SKM-1 treated with dmso at 0.1 percent for 144 hours (cell line): Measurements from ENCODE around the gene LBP.
A peak's percentile ranks its signal among the peaks of the same experiment; 100 is the strongest.
"Not testable (repeated sequence)": the region's sequence is repeated elsewhere in the genome, so short reads cannot be mapped to it uniquely, and the experiment has no call there.

Experiments
- DNase-seq: peaks from one replicate; lab custom pipeline; 2025; ENCODE audit not compliant: unreplicated experiment; lab: John Stamatoyannopoulos, UW

Gene LBP, protein sequence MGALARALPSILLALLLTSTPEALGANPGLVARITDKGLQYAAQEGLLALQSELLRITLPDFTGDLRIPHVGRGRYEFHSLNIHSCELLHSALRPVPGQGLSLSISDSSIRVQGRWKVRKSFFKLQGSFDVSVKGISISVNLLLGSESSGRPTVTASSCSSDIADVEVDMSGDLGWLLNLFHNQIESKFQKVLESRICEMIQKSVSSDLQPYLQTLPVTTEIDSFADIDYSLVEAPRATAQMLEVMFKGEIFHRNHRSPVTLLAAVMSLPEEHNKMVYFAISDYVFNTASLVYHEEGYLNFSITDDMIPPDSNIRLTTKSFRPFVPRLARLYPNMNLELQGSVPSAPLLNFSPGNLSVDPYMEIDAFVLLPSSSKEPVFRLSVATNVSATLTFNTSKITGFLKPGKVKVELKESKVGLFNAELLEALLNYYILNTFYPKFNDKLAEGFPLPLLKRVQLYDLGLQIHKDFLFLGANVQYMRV

DNA sequence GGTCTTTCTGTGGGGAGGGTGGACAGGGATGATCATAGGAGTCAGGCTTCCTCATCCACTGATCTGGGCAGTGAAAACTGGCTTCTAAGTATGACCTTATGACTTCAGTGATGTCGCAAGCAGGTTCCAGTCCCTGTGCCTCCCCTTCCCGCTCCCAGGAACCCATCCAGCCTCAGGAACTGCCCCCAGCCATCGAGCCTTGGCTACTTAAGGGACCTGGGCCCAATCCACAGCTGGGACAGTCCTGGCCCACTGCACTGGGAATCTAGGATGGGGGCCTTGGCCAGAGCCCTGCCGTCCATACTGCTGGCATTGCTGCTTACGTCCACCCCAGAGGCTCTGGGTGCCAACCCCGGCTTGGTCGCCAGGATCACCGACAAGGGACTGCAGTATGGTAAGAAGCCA is at the start of gene LBP:
Gene LBP (plus strand): TSS at position 236 of the 405 bp plus-strand sequence. CDS start 35 bp downstream, at position 271.
- no peak for DNase-seq

DNA sequence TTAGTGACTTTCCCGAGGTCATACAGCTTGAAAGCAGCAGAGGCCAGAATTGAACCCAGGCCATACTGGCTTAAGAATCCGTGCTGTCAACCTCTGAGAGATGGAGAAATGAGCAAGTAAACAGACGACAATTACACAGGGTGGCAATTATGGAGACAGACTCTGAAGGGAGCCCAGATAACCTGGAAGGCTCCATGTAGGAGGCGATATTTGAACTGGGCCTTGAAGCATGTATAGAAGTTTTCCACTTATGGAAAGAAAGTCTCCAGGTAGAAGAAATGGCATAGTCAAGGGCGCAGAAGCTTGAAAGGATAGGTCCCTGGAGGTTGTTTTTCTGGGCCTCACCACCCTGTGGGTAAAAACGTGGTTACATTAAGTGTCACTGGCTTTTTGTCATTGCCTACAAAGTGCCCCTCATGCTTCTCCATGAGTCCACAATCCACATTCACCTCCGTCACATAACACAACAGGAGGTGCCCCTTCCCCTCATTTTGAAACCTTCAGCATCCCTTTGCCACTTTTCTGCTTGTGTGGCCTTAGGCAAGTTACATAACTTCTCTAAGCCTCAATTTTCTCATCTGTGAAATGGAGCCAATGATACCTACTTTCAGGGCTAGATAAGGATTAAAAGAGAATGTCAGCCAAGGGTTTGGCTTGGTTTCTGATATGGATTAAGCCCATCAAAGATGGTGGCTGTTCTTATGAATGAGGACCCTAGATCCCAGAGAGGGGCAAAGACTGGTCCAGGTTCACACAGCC is 48.2 kb upstream of the LBP start:
- no peak for DNase-seq

- DNase-seq: peak; percentile 96
These were observed 47.5 kb upstream of the LBP start for GRCh38 chr20:38298768-38299288.

GRCh38 chr20:38299963-38300362 is 46.3 kb upstream of the LBP start:
- DNase-seq: no peak

DNA sequence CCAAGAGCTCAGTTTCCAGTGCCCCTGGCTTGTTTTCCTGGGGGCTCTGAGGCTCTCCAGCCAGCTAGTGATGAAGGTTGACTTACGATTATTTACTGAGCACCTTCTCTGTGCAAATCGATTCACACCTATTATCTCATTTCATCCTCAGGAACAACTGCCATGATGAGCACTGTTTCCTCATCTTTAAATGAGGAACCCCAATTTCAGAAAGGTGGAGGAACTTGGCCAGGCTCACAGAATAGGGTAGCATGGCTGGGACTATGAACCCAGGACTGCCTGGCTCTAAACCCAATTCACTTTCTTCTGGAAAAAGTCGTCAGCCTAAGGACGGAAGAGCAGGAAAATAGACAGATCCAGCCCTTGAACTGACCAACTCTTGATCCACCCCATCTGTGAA is 45.8 kb upstream of the LBP start:
- DNase-seq: peak; percentile 31

GRCh38 chr20:38301309-38301708 is 45.0 kb upstream of the LBP start:
- DNase-seq: no peak

DNA sequence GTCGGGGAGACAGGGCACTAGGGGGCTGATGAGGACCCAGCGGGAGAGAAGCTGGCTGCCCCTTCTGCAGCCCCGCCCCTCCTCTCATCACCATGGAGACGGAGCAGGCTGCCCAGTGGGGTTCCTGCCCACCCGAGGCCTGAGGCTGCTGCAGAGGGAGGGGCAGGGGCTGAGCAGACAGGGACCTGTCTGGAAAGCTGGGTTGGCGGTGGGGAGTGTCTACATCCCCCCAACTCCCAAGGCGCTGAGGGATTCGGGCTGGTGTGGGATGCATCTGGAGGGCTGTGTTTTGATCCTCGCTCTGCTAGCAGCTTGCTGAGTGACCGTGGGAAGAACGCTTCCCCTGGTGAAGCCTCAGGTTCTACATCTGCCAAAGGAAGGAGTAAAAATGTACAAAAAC is 43.5 kb upstream of the LBP start:
- no peak for DNase-seq

GRCh38 chr20:38303908-38304379 is 42.3 kb upstream of the LBP start, which contains the start of gene BPI:
Gene BPI (plus strand): TSS chr20:38304156. CDS start chr20:38304224, 68 bp downstream.
- DNase-seq: peak; percentile 99

DNA sequence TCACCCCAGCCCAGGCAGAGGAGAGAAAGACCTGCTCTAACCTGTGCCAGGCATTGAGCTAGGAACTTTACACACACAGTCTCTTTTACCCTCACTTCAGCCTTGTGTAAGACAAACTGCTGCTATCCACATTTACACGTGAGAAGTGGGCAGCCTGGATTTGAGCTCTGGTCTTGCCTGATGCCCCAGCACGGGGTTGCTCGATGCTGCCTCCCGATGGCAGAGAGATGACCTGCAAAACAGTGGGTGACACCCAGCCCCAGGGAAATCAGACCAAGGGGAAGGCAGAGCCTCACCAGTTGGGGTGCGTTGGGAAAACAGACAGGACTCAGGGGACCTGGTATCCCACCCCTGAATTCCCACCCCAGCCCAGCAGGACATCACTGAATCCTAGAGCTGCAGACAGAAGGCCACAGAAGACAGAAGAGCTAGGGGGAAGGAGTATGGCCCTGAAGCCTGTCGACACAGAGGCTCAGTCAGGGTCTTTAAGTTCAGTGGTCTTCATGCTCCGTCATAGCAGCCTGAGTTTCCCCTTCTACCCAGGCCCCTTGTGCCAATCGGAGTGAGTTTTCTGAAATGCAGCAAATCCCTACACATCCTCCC is 41.3 kb upstream of the LBP start:
- peak; percentile 60 for DNase-seq

- DNase-seq: no peak
These were observed 40.7 kb upstream of the LBP start for GRCh38 chr20:38305541-38305940.

DNA sequence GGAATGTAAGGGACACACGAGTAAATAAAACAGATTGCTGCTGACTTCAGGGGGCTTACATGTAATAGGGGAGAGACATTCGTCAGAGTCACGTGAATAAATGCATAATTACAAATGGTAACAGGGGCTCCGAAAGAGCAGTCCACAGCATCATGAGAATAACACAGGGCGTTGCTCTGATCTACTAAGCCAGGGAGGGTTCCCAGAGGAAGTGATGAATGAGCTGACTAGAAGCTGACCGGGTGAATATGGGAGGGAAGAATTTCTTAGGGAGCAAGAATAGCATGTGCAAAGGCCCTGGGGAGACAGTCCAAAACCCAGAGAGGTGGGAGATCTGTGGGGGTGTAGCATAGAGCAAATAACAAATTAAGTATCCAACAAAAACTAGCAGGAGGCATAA is 39.9 kb upstream of the LBP start:
- no peak for DNase-seq

DNA sequence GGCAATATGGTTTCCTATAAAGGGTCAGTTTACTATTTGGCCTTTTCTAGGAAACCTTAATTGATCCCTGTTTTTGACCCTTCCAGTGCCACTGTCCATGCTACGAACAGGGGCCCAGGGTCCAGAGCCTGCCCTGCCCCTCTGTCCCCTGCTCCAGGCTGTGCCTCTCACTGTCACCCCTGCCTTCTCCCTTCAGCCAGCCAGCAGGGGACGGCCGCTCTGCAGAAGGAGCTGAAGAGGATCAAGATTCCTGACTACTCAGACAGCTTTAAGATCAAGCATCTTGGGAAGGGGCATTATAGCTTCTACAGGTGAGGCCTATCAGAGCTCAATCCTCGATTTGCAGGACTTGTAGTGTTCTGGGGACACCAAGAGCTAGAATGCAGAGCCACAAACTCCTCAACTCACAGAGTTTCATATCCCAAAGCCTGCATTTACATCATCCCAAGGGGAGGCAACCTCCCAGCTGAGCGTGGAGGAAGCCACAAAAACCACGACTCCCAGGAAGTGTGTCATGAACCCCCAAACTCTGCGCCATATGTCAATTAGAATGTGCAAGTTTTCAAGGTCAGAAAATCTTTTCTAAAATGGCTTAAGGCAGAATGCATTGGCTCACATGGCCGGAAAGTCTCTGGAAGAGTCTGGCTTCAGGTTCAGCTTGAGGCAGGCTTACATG is 38.8 kb upstream of the LBP start:
- DNase-seq: peak; percentile 29

- DNase-seq: no peak
These were observed 38.2 kb upstream of the LBP start for GRCh38 chr20:38308047-38308438.

DNA sequence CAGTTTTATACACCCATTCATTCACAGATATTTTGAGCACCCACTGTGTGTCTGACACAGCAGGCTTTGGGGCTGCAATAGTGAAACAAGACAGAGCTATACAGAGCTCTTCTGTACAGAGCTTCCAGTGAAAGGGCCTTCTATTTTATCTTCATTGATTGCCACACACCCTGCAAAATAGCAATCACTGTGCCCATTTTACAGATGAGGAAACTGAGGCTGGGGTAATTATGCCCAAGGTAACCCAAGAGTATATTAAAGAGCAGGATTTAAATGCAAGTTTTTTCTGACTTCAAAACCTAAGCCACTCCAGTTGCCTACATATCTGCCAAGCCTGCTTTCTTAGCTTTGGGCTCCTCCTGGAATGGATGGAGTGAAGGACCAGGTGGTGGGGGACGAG is 37.8 kb upstream of the LBP start:
- DNase-seq: no peak

DNA sequence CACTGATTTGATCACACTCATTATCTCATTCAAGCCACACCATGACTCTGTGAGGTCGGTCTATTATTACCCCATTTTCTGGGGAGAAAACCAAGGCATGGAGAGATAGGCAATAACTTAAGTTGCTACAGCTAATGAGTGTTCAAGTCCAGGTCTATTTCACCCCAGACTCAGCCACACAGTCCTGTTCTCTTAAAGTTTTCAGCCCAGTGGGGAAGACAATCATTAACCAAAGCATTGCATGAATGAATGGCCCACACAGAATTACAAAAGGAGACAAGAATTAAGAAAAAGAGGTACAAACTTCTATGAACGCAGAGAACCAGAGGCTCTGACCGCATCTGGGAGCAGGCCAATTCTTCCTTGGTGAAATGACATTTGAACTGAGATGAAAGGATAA is 35.2 kb upstream of the LBP start:
- no peak for DNase-seq

DNA sequence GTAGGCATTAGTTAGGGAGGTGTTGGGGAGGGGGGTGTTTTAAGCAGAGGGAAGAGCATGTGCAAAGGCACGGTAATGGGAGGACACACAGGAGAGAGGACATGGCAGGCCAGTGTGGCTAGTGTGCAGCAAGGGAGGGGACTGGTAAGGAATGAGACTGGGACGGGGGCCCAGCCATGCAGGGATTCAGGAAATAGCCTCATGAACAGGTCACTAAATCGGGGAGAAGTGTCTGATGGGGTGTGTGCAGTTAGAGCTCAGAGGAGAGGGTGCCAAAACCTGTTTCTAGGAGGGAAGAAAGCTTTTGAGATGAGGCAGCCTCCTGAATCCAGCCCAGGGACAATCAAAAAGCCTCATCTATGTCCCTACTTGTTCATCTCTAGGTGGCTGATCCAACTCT is 34.8 kb upstream of the LBP start:
- no peak for DNase-seq

DNA sequence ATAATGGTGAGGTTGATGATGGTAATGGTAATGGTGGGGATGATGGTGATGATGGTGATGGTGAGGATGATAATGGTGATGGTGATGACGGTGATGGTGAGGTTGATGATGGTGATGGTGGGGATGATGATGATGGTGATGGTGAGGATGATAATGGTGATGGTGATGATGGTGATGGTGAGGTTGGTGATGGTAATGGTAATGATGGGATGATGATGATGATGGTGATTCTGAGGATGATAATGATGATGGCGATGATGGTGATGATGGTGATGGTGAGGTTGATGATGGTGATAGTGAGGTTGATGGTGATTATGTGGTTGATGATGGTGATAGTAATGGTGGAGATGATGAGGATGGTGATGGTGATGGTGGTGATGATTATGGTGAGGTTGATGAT is 32.6 kb upstream of the LBP start:
- DNase-seq: no peak

GRCh38 chr20:38314350-38314749 is 31.9 kb upstream of the LBP start:
- DNase-seq: not testable (repeated sequence)

GRCh38 chr20:38315290-38315966 is 30.9 kb upstream of the LBP start:
- DNase-seq: no peak

GRCh38 chr20:38316341-38316740 is 29.9 kb upstream of the LBP start:
- DNase-seq: no peak
